Measurements from ENCODE around the gene KRI1.
A peak's percentile ranks its signal among the peaks of the same experiment; 100 is the strongest.
"Not testable (repeated sequence)": the region's sequence is repeated elsewhere in the genome, so short reads cannot be mapped to it uniquely, and the experiment has no call there.

Gene KRI1

GRCh38 chr19:10580979-10581631 lies 15.3 kb upstream of the KRI1 start:
- H3K27ac ChIP-seq (ENCODE audit: poor library complexity, severe bottlenecking): no peak overlapping the region
- no peaks in the 10 kb centered on the region for H3K4me1 ChIP-seq (ENCODE audit: insufficient read depth, poor library complexity, severe bottlenecking)
- no peak overlapping the region for H3K4me3 ChIP-seq (ENCODE audit: severe bottlenecking)
- H3K9me3 ChIP-seq (ENCODE audit: severe bottlenecking): no peaks in the 10 kb centered on the region
- TF ChIP-seq CTCF (IDR thresholded peaks at IDR 0.05; ENCODE audit: poor library complexity, severe bottlenecking): peak; percentile 97
- ATAC-seq (ENCODE audit: low read depth) (peak; percentile 75), DNase-seq (ENCODE audit: low spot score) (no peak)
- H3K36me3 ChIP-seq (ENCODE audit: low read depth): peaks cover 61% of the 10 kb centered on the region
- H3K27me3 ChIP-seq (ENCODE audit: insufficient read depth, poor library complexity, severe bottlenecking): no peaks in the 10 kb centered on the region

GRCh38 chr19:10577951-10578350 lies 12.1 kb upstream of the KRI1 start:
- TF ChIP-seq CTCF (IDR thresholded peaks at IDR 0.05; ENCODE audit: poor library complexity, severe bottlenecking): no peak
- H3K36me3 ChIP-seq (ENCODE audit: low read depth): peaks cover 53% of the 10 kb centered on the region
- ATAC-seq (ENCODE audit: low read depth): no peak

GRCh38 chr19:10575011-10575716 lies 9.4 kb upstream of the KRI1 start:
- Histone ChIP-seq H3K27ac (ENCODE audit: poor library complexity, severe bottlenecking) (no peak overlapping the region), H3K4me1 (ENCODE audit: insufficient read depth, poor library complexity, severe bottlenecking) (no peaks in the 10 kb centered on the region), H3K4me3 (ENCODE audit: severe bottlenecking) (no peak overlapping the region), H3K9me3 (ENCODE audit: severe bottlenecking) (no peaks in the 10 kb centered on the region), H3K27me3 (ENCODE audit: insufficient read depth, poor library complexity, severe bottlenecking) (no peaks in the 10 kb centered on the region), H3K36me3 (ENCODE audit: low read depth) (peaks cover 35% of the 10 kb centered on the region)
- ATAC-seq (ENCODE audit: low read depth) (no peak), DNase-seq (ENCODE audit: low spot score) (no peak)
- no peak for TF ChIP-seq CTCF (IDR thresholded peaks at IDR 0.05; ENCODE audit: poor library complexity, severe bottlenecking)

More at GRCh38 chr19:10577951-10578350, 12.1 kb upstream of the KRI1 start:
- Histone ChIP-seq H3K27me3 (ENCODE audit: insufficient read depth, poor library complexity, severe bottlenecking) (no peaks in the 10 kb centered on the region), H3K27ac (ENCODE audit: poor library complexity, severe bottlenecking) (no peak overlapping the region), H3K9me3 (ENCODE audit: severe bottlenecking) (no peaks in the 10 kb centered on the region), H3K4me1 (ENCODE audit: insufficient read depth, poor library complexity, severe bottlenecking) (no peaks in the 10 kb centered on the region), H3K4me3 (ENCODE audit: severe bottlenecking) (no peak overlapping the region)
- DNase-seq (ENCODE audit: low spot score): no peak

GRCh38 chr19:10574462-10574861 lies 8.7 kb upstream of the KRI1 start:
- peaks cover 28% of the 10 kb centered on the region for H3K36me3 ChIP-seq (ENCODE audit: low read depth)
- DNase-seq (ENCODE audit: low spot score) (no peak), ATAC-seq (ENCODE audit: low read depth) (no peak)
- H3K9me3 ChIP-seq (ENCODE audit: severe bottlenecking): no peaks in the 10 kb centered on the region
- TF ChIP-seq CTCF (IDR thresholded peaks at IDR 0.05; ENCODE audit: poor library complexity, severe bottlenecking): no peak
- H3K27ac ChIP-seq (ENCODE audit: poor library complexity, severe bottlenecking): no peak overlapping the region
- H3K4me1 ChIP-seq (ENCODE audit: insufficient read depth, poor library complexity, severe bottlenecking): no peaks in the 10 kb centered on the region
- H3K4me3 ChIP-seq (ENCODE audit: severe bottlenecking): no peak overlapping the region
- no peaks in the 10 kb centered on the region for H3K27me3 ChIP-seq (ENCODE audit: insufficient read depth, poor library complexity, severe bottlenecking)

GRCh38 chr19:10573793-10574192 lies 8.0 kb upstream of the KRI1 start:
- not testable (repeated sequence) for H3K27ac ChIP-seq (ENCODE audit: poor library complexity, severe bottlenecking); H3K27me3 ChIP-seq (ENCODE audit: insufficient read depth, poor library complexity, severe bottlenecking); H3K4me1 ChIP-seq (ENCODE audit: insufficient read depth, poor library complexity, severe bottlenecking); H3K4me3 ChIP-seq (ENCODE audit: severe bottlenecking); ATAC-seq (ENCODE audit: low read depth); H3K9me3 ChIP-seq (ENCODE audit: severe bottlenecking); DNase-seq (ENCODE audit: low spot score)
- peaks cover 21% of the 10 kb centered on the region for H3K36me3 ChIP-seq (ENCODE audit: low read depth)

Measured in RWPE2 (cell line).